Neural progenitor cell (in vitro differentiated cells): ENCODE data around the gene GFPT2. TPM values are rescaled to one million over a fixed set of nuclear protein-coding genes. Genes with fewer than 3 reads are reported as not detected.

Experiments
- DNase-seq: peaks from one replicate; pipeline ENCODE4 v3.0.0-alpha.2; 2016; ENCODE audit warnings: low spot score
- H2AFZ ChIP-seq: fragments of 200-600 bp; sonication (generic); replicated peaks from 2 replicates; pipeline ENCODE4 v1.6.1; 2016; ENCODE audit warnings: antibody characterized with exemption
- H3F3A ChIP-seq: fragments of 200-600 bp; sonication (generic); 2 replicates; pipeline ENCODE4 v1.6.1; 2016; ENCODE audit warnings: antibody characterized with exemption, low read depth
- H3K27ac ChIP-seq: fragments of 200-600 bp; sonication (generic); 2 replicates; pipeline ENCODE4 v1.5.1; 2016; ENCODE audit warnings: mild to moderate bottlenecking
- H3K27me3 ChIP-seq: fragments of 200-600 bp; sonication (generic); 2 replicates; pipeline ENCODE4 v1.6.1; 2016; ENCODE audit warnings: mild to moderate bottlenecking, moderate library complexity
- H3K36me3 ChIP-seq: fragments of 200-600 bp; sonication (generic); 2 replicates; pipeline ENCODE4 v1.5.1; 2016
- H3K4me1 ChIP-seq: fragments of 200-600 bp; sonication (generic); 2 replicates; pipeline ENCODE4 v1.6.1; 2016; ENCODE audit warnings: mixed run types
- H3K4me2 ChIP-seq: fragments of 200-600 bp; sonication (generic); 2 replicates; pipeline ENCODE4 v1.6.1; 2016
- H3K4me3 ChIP-seq: fragments of 200-600 bp; sonication (generic); 2 replicates; pipeline ENCODE4 v1.5.1; 2016
- H3K79me2 ChIP-seq: fragments of 200-600 bp; sonication (generic); 2 replicates; pipeline ENCODE4 v1.6.1; 2016; ENCODE audit warnings: low read depth
- H3K9ac ChIP-seq: fragments of 200-600 bp; sonication (generic); 2 replicates; pipeline ENCODE4 v1.6.1; 2016
- H3K9me3 ChIP-seq: fragments of 200-600 bp; sonication (generic); 2 replicates; pipeline ENCODE4 v1.5.1; 2016; ENCODE audit warnings: low read depth
- H4K20me1 ChIP-seq: fragments of 200-600 bp; sonication (generic); 2 replicates; pipeline ENCODE4 v1.6.1; 2016; ENCODE audit warnings: low read depth
- H3K27ac Mint-ChIP-seq: 3 replicates; pipeline ENCODE4 v1.8.0; 2021; ENCODE audit warnings: mixed read lengths
- H3K27me3 Mint-ChIP-seq: 2 replicates; pipeline ENCODE4 v1.8.0; 2022; ENCODE audit warnings: low read depth, mild to moderate bottlenecking, inconsistent platforms, moderate library complexity, mixed read lengths; ENCODE audit not compliant: insufficient read depth
- H3K36me3 Mint-ChIP-seq: 3 replicates; pipeline ENCODE4 v1.8.0; 2021; ENCODE audit warnings: mixed read lengths
- H3K4me1 Mint-ChIP-seq: 3 replicates; pipeline ENCODE4 v1.8.0; 2021; ENCODE audit warnings: mixed read lengths
- H3K4me3 Mint-ChIP-seq: 3 replicates; pipeline ENCODE4 v1.8.0; 2021; ENCODE audit warnings: mild to moderate bottlenecking, moderate library complexity, mixed read lengths
- H3K9me3 Mint-ChIP-seq: 3 replicates; pipeline ENCODE4 v1.8.0; 2020; ENCODE audit warnings: mixed read lengths
- CTCF ChIP-seq: fragments of 200-600 bp; sonication (generic); IDR thresholded peaks from 2 replicates; pipeline ENCODE4 v1.5.1; 2017; ENCODE audit warnings: antibody characterized with exemption, mild to moderate bottlenecking
- EZH2 ChIP-seq: fragments of 200-600 bp; sonication (generic); IDR thresholded peaks from 2 replicates; pipeline ENCODE4 v1.6.1; 2017; ENCODE audit warnings: antibody characterized with exemption, mild to moderate bottlenecking, moderate library complexity
- EZH2phosphoT487 ChIP-seq: fragments of 200-600 bp; sonication (generic); IDR thresholded peaks from 2 replicates; pipeline ENCODE4 v1.6.1; 2017; ENCODE audit warnings: antibody characterized with exemption
- total RNA-seq: library from RNA; depleted of rRNA; stranded (reverse); fragments of >200 nt; gene quantifications from 2 replicates; pipeline ENCODE4 v1.2.3, GENCODE V29; 2015; ENCODE audit warnings: low replicate concordance

GFPT2 gene
- total RNA-seq, 1 donor from 2014 or later, result 18.9 TPM

- Histone ChIP-seq H3K9ac (no peak overlapping the region), H4K20me1 (no peaks in the 10 kb centered on the region), H3K36me3 (no peaks in the 10 kb centered on the region), H3K4me3 (no peak overlapping the region), H3K9me3 (no peaks in the 10 kb centered on the region), H2AFZ (peak overlapping the region; percentile 42), H3K79me2 (no peaks in the 10 kb centered on the region), H3K4me1 (no peaks in the 10 kb centered on the region), H3F3A (no peaks in the 10 kb centered on the region), H3K4me2 (no peak overlapping the region), H3K27ac (no peak overlapping the region), H3K27me3 (no peaks in the 10 kb centered on the region)
- Mint-ChIP-seq H3K4me3 (no peak overlapping the region), H3K27me3 (peaks cover 3% of the 10 kb centered on the region), H3K27ac (no peak overlapping the region), H3K4me1 (peaks cover 7% of the 10 kb centered on the region), H3K36me3 (peaks cover 2% of the 10 kb centered on the region), H3K9me3 (no peaks in the 10 kb centered on the region)
- DNase-seq, result no peak
- TF ChIP-seq EZH2 (no peak), CTCF (no peak), EZH2phosphoT487 (no peak)
These were observed 12.7 kb upstream of the GFPT2 start for GRCh38 chr5:180365829-180366228.

GRCh38 chr5:180364306-180364856 is 11.2 kb upstream of the GFPT2 start:
- Histone ChIP-seq H3K27ac (no peak overlapping the region), H3K4me3 (no peak overlapping the region), H4K20me1 (no peaks in the 10 kb centered on the region), H3K79me2 (no peaks in the 10 kb centered on the region), H3K36me3 (no peaks in the 10 kb centered on the region), H3F3A (no peaks in the 10 kb centered on the region), H3K27me3 (no peaks in the 10 kb centered on the region), H2AFZ (no peak overlapping the region), H3K4me2 (no peak overlapping the region), H3K9me3 (no peaks in the 10 kb centered on the region), H3K9ac (no peak overlapping the region), H3K4me1 (no peaks in the 10 kb centered on the region)
- peaks cover 2% of the 10 kb centered on the region for H3K36me3 Mint-ChIP-seq
- DNase-seq, result no peak
- no peak overlapping the region for H3K27ac Mint-ChIP-seq
- H3K9me3 Mint-ChIP-seq, result no peaks in the 10 kb centered on the region
- no peak overlapping the region for H3K4me3 Mint-ChIP-seq
- TF ChIP-seq EZH2phosphoT487 (no peak), EZH2 (no peak), CTCF (no peak)
- peaks cover 7% of the 10 kb centered on the region for H3K4me1 Mint-ChIP-seq
- H3K27me3 Mint-ChIP-seq, result peaks cover 9% of the 10 kb centered on the region

GRCh38 chr5:180360078-180360957 is 7.2 kb upstream of the GFPT2 start:
- H3K36me3 ChIP-seq, result no peaks in the 10 kb centered on the region
- no peak for DNase-seq
- peaks cover 15% of the 10 kb centered on the region for H3K27me3 Mint-ChIP-seq
- peaks cover 12% of the 10 kb centered on the region for H3K27me3 ChIP-seq
- H3K79me2 ChIP-seq, result no peaks in the 10 kb centered on the region
- H3K9me3 Mint-ChIP-seq, result peaks cover 4% of the 10 kb centered on the region
- H3K27ac ChIP-seq, result no peak overlapping the region
- H3K9me3 ChIP-seq, result no peaks in the 10 kb centered on the region
- no peak overlapping the region for H3K4me3 ChIP-seq
- no peaks in the 10 kb centered on the region for H3F3A ChIP-seq
- H3K27ac Mint-ChIP-seq, result peak overlapping the region; percentile 27
- no peak overlapping the region for H2AFZ ChIP-seq
- no peak overlapping the region for H3K4me3 Mint-ChIP-seq
- no peak overlapping the region for H3K4me2 ChIP-seq
- H3K9ac ChIP-seq, result no peak overlapping the region
- H4K20me1 ChIP-seq, result no peaks in the 10 kb centered on the region
- H3K4me1 ChIP-seq, result no peaks in the 10 kb centered on the region
- peaks cover 7% of the 10 kb centered on the region for H3K4me1 Mint-ChIP-seq
- peaks cover 2% of the 10 kb centered on the region for H3K36me3 Mint-ChIP-seq
- TF ChIP-seq EZH2, result no peak
- no peak for TF ChIP-seq CTCF
- no peak for TF ChIP-seq EZH2phosphoT487
